HG03558 (cell line): ENCODE data around the gene VMAC.

ENCODE experiments used
- ATAC-seq: cut with Tn5 transposase; IDR thresholded peaks from one replicate; pipeline ENCODE4 v1.9.1; 2021; ENCODE audit warnings: moderate number of reproducible peaks; ENCODE audit not compliant: unreplicated experiment; ENCODE audit errors: extremely low read depth

Gene VMAC

GRCh38 chr19:5926641-5927440 lies 22.2 kb downstream of the VMAC start:
- ATAC-seq, result no peak

DNA sequence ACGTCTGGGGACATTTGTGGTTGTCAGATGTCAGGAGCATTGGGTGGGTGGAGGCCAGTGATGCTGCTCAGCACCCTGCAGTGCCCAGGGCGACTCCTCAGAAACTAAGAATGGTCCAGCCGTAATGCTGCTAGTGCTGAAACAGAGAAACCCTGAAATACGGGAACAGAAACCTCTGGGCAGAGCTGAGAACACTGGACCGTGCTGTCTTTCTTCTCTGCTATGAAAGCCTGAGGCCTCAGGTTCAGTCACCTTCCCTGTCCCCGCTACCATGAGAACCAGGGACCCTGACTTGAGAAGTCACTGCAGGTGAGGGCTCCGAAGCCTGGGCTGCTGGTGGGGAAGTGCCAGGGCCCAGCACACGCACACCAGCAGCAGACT lies 22.8 kb downstream of the VMAC start:
- no peak for ATAC-seq

DNA sequence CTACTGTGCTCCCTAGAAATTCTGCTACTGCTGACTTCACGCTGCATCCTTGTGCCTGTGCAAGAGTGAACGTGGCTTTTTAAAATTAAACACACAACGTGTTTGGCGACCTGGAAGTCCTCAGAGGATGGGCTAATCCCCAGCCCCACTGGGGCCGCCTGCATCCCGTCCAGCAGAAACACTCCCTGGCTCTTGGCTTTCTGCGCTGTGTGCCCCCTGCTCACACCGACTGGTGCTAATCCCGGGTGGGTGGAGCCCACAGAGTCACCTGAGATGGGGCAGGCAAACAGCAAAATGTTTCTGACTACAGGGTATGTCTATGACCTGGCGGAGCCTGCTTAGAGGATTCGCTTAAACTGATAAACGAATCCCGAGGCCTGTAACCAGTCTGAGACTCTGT lies 24.5 kb downstream of the VMAC start:
- ATAC-seq, result no peak

DNA sequence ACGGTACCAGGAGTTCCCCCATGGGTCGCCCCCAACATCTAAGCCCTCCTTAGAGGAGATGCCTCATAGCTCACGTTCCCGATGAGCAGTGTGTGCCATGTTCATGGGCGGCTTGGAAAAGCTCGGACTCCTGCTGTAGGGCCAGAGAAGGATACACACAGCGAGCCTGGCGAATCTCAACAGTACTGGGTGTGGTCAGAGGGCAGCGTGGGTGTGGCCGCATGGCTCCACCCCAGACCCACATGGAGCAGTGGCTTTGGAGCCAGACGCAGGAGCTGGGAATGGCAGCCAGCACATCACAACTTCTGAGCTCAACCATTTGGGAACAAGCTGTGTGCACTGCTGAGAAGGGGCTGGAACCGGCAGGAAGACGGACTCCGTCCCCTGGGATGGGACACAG lies 25.0 kb downstream of the VMAC start:
- ATAC-seq, result no peak

GRCh38 chr19:5931251-5931650 lies 26.6 kb downstream of the VMAC start:
- ATAC-seq, result no peak

- ATAC-seq, result no peak
These were observed 27.5 kb downstream of the VMAC start for GRCh38 chr19:5932146-5932545.

DNA sequence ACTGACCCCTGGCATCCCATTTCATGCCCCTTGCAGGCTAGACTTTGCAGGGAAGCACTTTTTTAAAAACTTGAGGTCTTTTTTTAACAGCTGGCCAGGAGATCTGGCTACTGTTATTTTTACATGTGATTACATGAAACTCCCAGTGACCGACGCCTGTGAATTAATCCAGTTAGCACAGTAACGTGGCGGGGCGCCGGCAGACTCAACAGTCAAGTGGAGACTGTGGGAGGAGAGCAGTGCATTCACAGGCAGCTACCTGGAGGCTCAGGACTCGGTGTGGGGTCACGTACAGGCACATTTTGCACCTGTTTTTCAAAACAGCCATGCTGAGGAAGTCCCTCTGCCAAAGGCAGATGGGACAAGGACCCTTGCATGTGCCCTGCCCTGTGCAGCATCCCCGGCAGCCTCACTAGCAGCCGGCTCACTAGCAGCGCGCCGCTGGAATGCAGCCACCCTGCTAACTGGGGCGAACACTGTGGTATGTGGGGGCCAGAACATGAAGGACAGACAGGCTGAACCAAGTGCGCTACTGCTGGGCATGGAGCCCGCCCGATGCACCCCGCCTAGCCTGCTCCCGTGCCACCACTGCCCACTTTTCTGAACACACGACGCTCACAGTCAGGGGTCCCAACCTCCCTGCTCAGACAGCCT lies 28.1 kb downstream of the VMAC start:
- no peak for ATAC-seq

DNA sequence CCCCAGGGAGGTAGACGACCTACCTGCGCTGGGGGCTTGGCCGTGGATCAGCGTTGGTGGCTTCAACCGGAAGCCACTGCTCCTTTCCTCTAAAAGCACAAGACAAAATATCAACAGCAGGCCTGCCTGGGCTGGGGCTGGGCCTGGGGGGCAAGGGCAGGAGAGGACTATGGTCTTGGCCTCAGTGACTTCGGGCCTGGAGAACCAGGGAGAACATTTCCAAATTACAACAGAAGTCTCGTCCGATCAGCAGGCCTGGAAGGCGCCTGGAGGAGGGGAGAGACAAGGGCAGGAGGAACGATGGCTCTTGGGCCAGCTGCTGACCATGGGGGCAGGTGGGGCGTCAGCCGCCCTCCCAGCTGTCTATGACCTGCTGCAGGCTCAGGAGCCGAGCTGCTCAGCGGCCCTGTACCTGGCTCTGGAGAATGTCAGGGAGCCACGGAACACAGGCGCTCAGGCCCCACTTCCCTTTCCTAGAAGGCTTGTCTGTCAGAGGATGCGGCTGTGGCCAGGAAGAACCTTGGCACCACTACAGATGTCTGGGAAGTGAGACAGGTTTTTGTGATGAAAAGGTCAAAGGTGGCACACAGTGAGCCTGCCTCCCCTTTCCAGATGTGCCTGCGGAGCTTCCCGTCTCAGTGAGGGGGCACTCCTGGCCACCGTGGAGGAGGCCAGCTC lies 28.9 kb downstream of the VMAC start:
- no peak for ATAC-seq

DNA sequence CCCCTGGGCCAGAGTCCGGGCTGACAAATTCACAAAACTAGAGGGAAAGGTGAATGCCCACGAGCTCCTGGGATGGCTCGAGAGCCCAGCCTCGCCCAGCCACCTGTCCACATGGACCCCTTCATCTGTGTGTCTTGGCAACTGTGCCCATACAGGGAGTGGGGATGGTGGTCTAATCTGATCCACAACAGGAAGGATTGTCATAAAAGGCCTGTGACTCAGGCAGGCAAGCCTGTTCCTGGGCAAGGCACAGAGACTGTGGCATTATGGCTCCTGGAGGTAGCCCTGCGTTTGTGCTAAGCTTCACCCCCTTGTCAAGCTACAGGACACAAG lies 29.4 kb downstream of the VMAC start:
- no peak for ATAC-seq

- ATAC-seq, result no peak
These were observed 30.3 kb downstream of the VMAC start for GRCh38 chr19:5934774-5935472.

DNA sequence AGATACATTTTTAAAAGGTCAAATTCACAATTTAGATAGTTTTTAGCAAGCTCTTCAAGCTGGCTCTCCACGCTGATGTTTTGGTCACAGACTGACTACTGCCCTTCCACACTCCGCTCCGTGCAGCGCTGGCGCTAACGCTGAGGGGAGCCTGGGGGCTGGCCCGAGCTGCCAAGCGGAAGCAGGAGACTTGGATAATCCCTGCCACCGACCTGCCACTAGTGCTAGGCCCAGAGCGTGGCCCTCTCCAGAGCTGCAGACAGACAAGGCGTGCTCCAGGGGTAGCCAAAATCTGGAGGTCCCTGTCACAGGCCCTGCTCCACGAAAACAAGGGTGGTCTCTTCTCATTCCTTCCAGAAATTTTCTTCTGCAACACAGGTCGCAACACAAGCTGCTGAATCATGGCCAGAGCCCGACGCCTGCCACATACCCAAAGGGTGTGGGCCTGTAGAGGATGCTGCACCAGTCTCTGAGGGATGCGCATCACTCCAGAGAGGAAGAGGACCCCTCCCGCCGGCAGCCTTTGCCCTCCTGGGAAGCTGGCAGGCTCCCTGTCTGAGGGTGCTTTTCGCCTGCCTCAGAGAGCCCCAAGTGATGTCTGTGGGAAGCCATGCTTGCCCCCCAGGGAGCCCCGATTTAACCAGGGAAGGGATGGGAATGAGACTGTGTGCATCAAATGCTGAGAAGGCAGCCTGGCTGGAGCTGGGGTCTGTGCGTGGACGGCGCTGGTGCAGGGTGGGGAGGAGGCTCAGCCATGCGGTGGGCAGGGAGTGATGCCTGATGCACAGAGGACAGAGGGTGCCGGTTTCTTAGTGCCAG lies 31.0 kb downstream of the VMAC start:
- no peak for ATAC-seq

DNA sequence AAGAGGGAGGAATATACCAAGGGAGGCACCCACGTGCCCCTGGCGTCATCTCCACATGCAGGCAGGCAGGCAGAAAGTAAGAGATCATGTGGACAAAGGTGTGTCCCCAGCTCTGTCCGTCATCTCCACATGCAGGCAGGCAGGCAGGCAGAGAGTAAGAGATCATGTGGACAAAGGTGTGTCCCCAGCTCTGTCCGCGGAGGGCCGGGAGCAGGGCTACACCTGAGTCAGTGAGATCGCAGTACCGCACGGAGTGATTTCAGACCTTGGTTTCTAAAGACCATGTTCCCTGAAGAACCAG lies 31.6 kb downstream of the VMAC start:
- ATAC-seq, result no peak

DNA sequence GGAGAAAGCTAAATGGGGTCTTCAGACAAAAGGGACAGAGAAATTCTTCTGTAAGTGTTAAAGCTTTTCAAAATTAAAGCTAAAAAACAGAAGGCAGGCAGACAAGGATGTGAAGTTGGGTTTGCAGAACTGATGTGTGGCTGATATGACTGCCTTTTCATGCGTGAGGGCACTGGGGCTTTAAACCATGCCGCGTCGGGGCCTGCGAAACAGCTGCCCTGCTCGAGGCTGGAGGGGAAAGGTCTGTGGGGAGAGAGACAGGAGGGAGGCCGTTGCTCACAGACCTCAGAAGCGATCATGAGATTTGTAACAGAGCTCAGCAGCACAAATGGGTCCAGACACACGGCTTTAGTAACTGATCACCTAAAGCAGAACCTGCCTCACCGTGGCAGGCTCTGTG lies 32.9 kb downstream of the VMAC start:
- ATAC-seq, result no peak

- no peak for ATAC-seq
These were observed 35.9 kb downstream of the VMAC start for GRCh38 chr19:5940260-5941208.

DNA sequence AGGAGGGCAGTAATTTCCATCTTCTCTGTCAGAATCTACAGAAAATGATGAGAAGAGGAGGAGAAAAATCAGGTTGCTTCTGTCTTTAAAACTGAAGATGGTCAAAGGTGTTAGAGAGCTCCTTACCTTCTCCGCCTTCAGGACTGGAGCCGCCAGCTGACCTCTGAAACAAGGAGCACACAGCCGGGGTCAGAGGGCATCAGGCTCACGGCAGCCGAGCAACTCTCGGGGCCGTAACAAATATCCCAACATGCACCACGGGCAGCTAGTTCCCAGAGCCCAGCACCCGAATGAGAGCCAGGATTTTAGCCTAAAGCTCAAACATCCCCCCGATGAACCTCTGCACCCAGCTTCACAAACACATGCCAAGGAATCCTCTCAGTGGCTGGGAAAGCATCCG lies 37.0 kb downstream of the VMAC start:
- ATAC-seq, result no peak

GRCh38 chr19:5943045-5943444 lies 38.4 kb downstream of the VMAC start:
- ATAC-seq, result no peak

DNA sequence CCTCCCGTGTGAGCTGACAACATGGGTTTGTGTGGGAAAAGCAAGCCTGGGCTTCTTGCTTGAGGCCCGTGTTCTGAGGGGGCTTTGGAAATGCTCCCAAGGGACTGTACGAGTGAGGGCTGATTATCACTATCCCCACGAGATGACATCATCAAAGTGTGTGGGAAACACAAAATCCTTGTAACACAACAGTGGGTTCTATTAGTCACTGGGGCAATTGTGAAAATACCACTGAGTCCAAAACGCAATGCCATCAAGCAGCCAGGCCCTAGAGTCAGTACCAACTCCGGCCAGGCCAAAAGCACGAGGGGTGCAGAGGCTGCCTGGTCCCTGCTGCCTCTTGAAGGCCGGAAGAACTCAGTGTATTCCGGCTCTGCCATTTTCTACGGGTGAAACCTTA lies 39.0 kb downstream of the VMAC start:
- no peak for ATAC-seq

GRCh38 chr19:5947435-5947834 lies 42.8 kb downstream of the VMAC start:
- no peak for ATAC-seq
